Measurements from ENCODE around the gene CELSR1.

CELSR1 gene

DNA sequence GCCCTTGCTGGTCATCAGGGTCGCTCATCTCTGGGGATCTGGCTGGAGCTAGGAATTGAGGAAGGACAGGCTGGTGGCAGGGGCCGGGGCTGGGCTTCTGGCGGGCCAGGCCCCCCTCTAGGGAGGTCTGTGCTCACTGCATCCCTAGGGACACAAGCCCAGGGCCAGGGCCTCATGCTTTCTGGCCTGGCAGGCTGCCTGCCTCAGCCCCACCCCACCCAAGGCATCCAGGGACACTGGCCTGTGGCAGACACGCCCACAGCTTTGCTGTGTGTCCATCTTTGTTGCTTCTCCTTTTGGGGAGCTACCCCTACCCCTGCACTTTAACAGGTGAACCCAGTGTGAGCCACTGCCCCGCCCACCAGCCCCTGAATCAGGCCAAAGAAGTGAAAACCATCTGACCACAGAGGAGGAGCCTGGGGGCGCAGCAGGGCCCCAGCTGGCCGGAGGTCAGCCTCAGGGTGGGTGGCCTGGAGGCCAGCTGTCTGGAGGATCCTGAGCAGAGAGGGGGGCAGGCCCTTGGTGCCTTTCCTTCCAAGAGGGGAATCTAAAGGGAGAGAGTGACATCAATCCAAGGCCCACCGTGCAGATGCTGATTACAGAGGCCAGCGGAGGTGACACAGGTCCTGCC lies 26.8 kb upstream of the CELSR1 start:
- Histone ChIP-seq H3K9ac (ENCODE audit: low read depth, low read length, poor library complexity) (no peak overlapping the region), H2AFZ (ENCODE audit: low read length) (peak overlapping the region; percentile 91), H4K8ac (ENCODE audit: low read depth, low read length) (peak overlapping the region; percentile 70), H2BK15ac (ENCODE audit: low read length) (peak overlapping the region; percentile 97), H4K91ac (ENCODE audit: low read depth, low read length, poor library complexity) (no peak overlapping the region), H3K27ac (replicated peaks; ENCODE audit: low read length) (peak overlapping the region; percentile 22), H3K4me3 (ENCODE audit: low read length in 2 of 2) (no peak overlapping the region), H2AK5ac (ENCODE audit: low read depth, low read length) (peak overlapping the region; percentile 89), H3K14ac (ENCODE audit: low read length) (peak overlapping the region; percentile 61), H3K4me2 (ENCODE audit: insufficient read depth, low read length, poor library complexity, severe bottlenecking) (no peak overlapping the region), H2BK5ac (ENCODE audit: low read length) (no peak overlapping the region), H3K4me1 (ENCODE audit: control insufficient read depth in 2 of 2, insufficient read depth in 1 of 2, low read depth in 1 of 2, low read length in 2 of 2) (peaks cover 10 to 12% of the 10 kb centered on the region in 2 donors), H3K9me3 (replicated peaks in 1 of 2; ENCODE audit: control insufficient read depth in 2 of 2, insufficient read depth in 1 of 2, low read depth in 1 of 2, low read length in 2 of 2) (no peaks in the 10 kb centered on the region), H2BK120ac (ENCODE audit: low read depth, low read length) (no peak overlapping the region), H3K27me3 (ENCODE audit: control insufficient read depth in 3 of 3, insufficient read depth in 3 of 3, low read depth in 1 of 3, low read length in 3 of 3) (no peaks in the 10 kb centered on the region), H3K79me1 (ENCODE audit: low read depth, low read length) (peaks cover 1% of the 10 kb centered on the region), H2BK12ac (ENCODE audit: low read length) (no peak overlapping the region), H3K4ac (ENCODE audit: low read length) (no peak overlapping the region), H3K18ac (ENCODE audit: low read length) (peak overlapping the region; percentile 96), H3K36me3 (replicated peaks in 1 of 2; ENCODE audit: control insufficient read depth in 2 of 2, insufficient read depth in 2 of 2, low read length in 2 of 2) (no peaks in the 10 kb centered on the region), H3K23ac (ENCODE audit: low read depth, low read length, poor library complexity) (peak overlapping the region; percentile 3)
- WGBS, 2 donors (ENCODE audit: extremely low coverage in 2 of 2, insufficient read length in 2 of 2, insufficient replicate concordance in 1 of 2): no CpG with 5 or more reads among the region's 9 CpGs
- no peak for DNase-seq (ENCODE audit: low spot score)

DNA sequence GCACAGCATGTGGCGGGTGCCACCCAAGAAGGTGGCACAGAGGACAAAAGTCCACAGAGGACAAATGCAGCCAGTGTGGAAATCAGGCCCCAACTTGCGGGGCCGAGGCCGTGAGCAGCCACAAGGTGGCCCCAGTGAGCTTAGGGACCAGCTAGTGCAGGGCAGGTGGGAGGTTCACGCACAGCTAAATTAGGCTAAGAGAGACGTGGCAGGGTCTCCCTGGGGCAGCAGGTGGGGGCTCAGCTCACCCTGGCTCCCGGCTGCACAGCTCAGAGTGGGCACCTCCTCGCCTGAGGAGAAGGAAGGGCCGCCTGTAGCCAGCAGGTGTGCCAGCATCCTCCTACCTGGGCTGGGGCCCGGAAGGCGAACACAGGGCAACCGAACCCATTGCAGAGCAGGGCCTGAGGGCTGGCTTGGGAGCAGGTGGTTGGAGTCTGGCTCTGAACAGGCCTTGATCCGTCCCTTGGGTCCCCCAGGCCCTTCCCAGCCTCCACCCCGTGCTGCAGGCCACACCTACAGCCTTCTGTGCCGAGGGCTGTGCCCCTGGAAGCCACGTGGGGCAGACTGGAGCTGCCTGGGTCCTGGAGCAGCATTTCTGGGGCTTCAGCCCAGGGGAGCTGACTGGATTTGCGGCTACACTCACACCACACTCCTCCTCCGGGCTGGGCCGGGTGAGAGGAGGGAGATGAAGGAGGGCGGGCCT lies 26.1 kb upstream of the CELSR1 start:
- H3K18ac ChIP-seq (ENCODE audit: low read length): peak overlapping the region; percentile 96
- peak overlapping the region; percentile 91 for H2AFZ ChIP-seq (ENCODE audit: low read length)
- H3K9ac ChIP-seq (ENCODE audit: low read depth, low read length, poor library complexity): peak overlapping the region; percentile 70
- H3K27ac ChIP-seq (replicated peaks; ENCODE audit: low read length): peak overlapping the region; percentile 22
- DNase-seq (ENCODE audit: low spot score): no peak
- H4K91ac ChIP-seq (ENCODE audit: low read depth, low read length, poor library complexity): peak overlapping the region; percentile 43
- peak overlapping the region; percentile 40 for H3K4me2 ChIP-seq (ENCODE audit: insufficient read depth, low read length, poor library complexity, severe bottlenecking)
- H4K8ac ChIP-seq (ENCODE audit: low read depth, low read length): peak overlapping the region; percentile 96
- no peak overlapping the region for H2BK12ac ChIP-seq (ENCODE audit: low read length)
- WGBS, 2 donors (ENCODE audit: extremely low coverage in 2 of 2, insufficient read length in 2 of 2, insufficient replicate concordance in 1 of 2): no CpG with 5 or more reads among the region's 20 CpGs
- peaks cover 1% of the 10 kb centered on the region for H3K79me1 ChIP-seq (ENCODE audit: low read depth, low read length)
- peak overlapping the region; percentile 97 for H2BK15ac ChIP-seq (ENCODE audit: low read length)
- peak overlapping the region; percentile 56 for H3K14ac ChIP-seq (ENCODE audit: low read length)
- no peaks in the 10 kb centered on the region for H3K9me3 ChIP-seq (replicated peaks in 1 of 2; ENCODE audit: control insufficient read depth in 2 of 2, insufficient read depth in 1 of 2, low read depth in 1 of 2, low read length in 2 of 2)
- H3K23ac ChIP-seq (ENCODE audit: low read depth, low read length, poor library complexity): peak overlapping the region; percentile 3
- no peak overlapping the region for H2BK5ac ChIP-seq (ENCODE audit: low read length)
- H3K27me3 ChIP-seq (ENCODE audit: control insufficient read depth in 3 of 3, insufficient read depth in 3 of 3, low read depth in 1 of 3, low read length in 3 of 3): no peaks in the 10 kb centered on the region
- no peak overlapping the region for H3K4me3 ChIP-seq (ENCODE audit: low read length in 2 of 2)
- peak overlapping the region; percentile 93 for H3K4ac ChIP-seq (ENCODE audit: low read length)
- H2BK120ac ChIP-seq (ENCODE audit: low read depth, low read length): no peak overlapping the region
- peak overlapping the region; percentile 89 for H2AK5ac ChIP-seq (ENCODE audit: low read depth, low read length)
- H3K4me1 ChIP-seq (ENCODE audit: control insufficient read depth in 2 of 2, insufficient read depth in 1 of 2, low read depth in 1 of 2, low read length in 2 of 2): peaks cover 10 to 12% of the 10 kb centered on the region in 2 donors
- H3K36me3 ChIP-seq (replicated peaks in 1 of 2; ENCODE audit: control insufficient read depth in 2 of 2, insufficient read depth in 2 of 2, low read length in 2 of 2): no peaks in the 10 kb centered on the region

DNA sequence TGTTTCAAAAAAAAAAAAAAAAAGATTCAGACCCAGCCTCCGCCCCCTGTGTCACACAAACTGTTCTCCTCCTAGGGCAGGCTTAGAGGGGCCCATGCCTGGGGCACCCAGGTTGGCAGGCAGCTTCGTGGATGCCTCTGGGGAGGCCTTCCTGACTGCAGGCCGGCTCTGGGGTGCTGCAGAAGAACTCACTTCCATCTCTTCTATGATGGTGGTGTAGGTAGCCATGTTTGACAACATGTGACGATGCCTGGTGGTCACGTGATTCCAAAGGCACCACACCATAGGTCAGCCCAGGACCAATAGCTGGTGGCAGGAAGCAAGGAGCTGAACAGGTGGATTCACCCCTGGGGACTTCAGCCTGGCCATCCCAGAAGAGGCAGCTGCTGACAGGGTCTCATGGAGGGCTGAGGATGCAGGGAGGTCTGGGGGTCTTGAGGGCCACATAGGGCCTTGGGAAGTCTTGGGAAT lies 24.1 kb upstream of the CELSR1 start:
- WGBS, 2 donors (ENCODE audit: extremely low coverage in 2 of 2, insufficient read length in 2 of 2, insufficient replicate concordance in 1 of 2): no CpG with 5 or more reads among the region's 5 CpGs
- H2BK120ac ChIP-seq (ENCODE audit: low read depth, low read length): no peak overlapping the region

DNA sequence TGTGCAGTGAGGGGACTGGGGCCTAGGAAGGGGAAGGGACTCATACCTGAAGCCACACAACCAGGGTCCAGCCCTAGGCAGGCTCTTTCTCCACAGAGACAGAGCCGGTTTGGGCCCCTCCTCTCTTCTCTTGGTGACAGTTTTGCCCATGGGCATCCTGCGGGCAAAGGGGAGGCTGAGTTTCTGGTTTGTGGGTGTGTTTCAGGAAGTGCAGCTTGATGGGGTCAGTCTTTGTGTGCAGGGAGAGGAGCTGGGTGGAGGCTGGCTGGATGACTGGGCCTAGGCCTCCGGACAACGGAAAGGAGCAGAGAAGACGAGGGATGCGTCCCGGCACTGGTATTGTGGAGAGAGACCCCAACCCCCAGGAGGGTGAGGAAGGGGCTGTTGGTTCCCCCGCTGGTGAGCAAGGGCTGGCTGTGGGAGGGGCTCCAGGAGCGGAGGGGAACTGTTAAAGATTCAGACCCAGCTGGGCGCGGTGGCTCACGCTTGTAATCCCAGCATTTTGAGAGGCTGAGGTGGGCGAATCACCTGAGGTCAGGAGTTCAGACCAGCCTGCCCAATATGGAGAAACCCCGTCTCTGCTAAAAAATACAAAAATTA lies 23.4 kb upstream of the CELSR1 start:
- Histone ChIP-seq H3K18ac (ENCODE audit: low read length) (peak overlapping the region; percentile 64), H3K4me1 (ENCODE audit: control insufficient read depth in 2 of 2, insufficient read depth in 1 of 2, low read depth in 1 of 2, low read length in 2 of 2) (peaks cover 10 to 12% of the 10 kb centered on the region in 2 donors), H2BK15ac (ENCODE audit: low read length) (no peak overlapping the region), H2BK120ac (ENCODE audit: low read depth, low read length) (no peak overlapping the region), H3K9ac (ENCODE audit: low read depth, low read length, poor library complexity) (no peak overlapping the region), H3K23ac (ENCODE audit: low read depth, low read length, poor library complexity) (no peak overlapping the region), H3K4ac (ENCODE audit: low read length) (no peak overlapping the region), H3K4me2 (ENCODE audit: insufficient read depth, low read length, poor library complexity, severe bottlenecking) (no peak overlapping the region), H3K4me3 (ENCODE audit: low read length in 2 of 2) (no peak overlapping the region), H3K27ac (replicated peaks; ENCODE audit: low read length) (no peak overlapping the region), H3K14ac (ENCODE audit: low read length) (peak overlapping the region; percentile 38), H3K27me3 (ENCODE audit: control insufficient read depth in 3 of 3, insufficient read depth in 3 of 3, low read depth in 1 of 3, low read length in 3 of 3) (peaks cover 0 to 3% (median 0%) of the 10 kb centered on the region in 3 experiments), H4K8ac (ENCODE audit: low read depth, low read length) (no peak overlapping the region), H2AK5ac (ENCODE audit: low read depth, low read length) (peak overlapping the region; percentile 92), H3K79me1 (ENCODE audit: low read depth, low read length) (peaks cover 1% of the 10 kb centered on the region), H4K91ac (ENCODE audit: low read depth, low read length, poor library complexity) (no peak overlapping the region), H2BK5ac (ENCODE audit: low read length) (peak overlapping the region; percentile 39), H3K9me3 (replicated peaks in 1 of 2; ENCODE audit: control insufficient read depth in 2 of 2, insufficient read depth in 1 of 2, low read depth in 1 of 2, low read length in 2 of 2) (peaks cover 4 to 5% of the 10 kb centered on the region in 2 donors), H2AFZ (ENCODE audit: low read length) (peak overlapping the region; percentile 81), H3K36me3 (replicated peaks in 1 of 2; ENCODE audit: control insufficient read depth in 2 of 2, insufficient read depth in 2 of 2, low read length in 2 of 2) (no peaks in the 10 kb centered on the region), H2BK12ac (ENCODE audit: low read length) (no peak overlapping the region)
- no CpG with 5 or more reads among the region's 14 CpGs for WGBS, 2 donors (ENCODE audit: extremely low coverage in 2 of 2, insufficient read length in 2 of 2, insufficient replicate concordance in 1 of 2)
- no peak for DNase-seq (ENCODE audit: low spot score)

More for the DNA sequence above, 24.1 kb upstream of the CELSR1 start:
- Histone ChIP-seq H4K8ac (ENCODE audit: low read depth, low read length) (no peak overlapping the region), H3K4me2 (ENCODE audit: insufficient read depth, low read length, poor library complexity, severe bottlenecking) (peak overlapping the region; percentile 31), H3K4me1 (ENCODE audit: control insufficient read depth in 2 of 2, insufficient read depth in 1 of 2, low read depth in 1 of 2, low read length in 2 of 2) (peaks cover 10 to 12% of the 10 kb centered on the region in 2 donors), H2AK5ac (ENCODE audit: low read depth, low read length) (no peak overlapping the region), H2AFZ (ENCODE audit: low read length) (peak overlapping the region; percentile 81), H2BK12ac (ENCODE audit: low read length) (no peak overlapping the region), H4K91ac (ENCODE audit: low read depth, low read length, poor library complexity) (no peak overlapping the region), H3K4me3 (ENCODE audit: low read length in 2 of 2) (peak overlapping the region in 1 of 2 donors; percentile 33), H2BK5ac (ENCODE audit: low read length) (no peak overlapping the region), H3K9ac (ENCODE audit: low read depth, low read length, poor library complexity) (no peak overlapping the region), H3K36me3 (replicated peaks in 1 of 2; ENCODE audit: control insufficient read depth in 2 of 2, insufficient read depth in 2 of 2, low read length in 2 of 2) (no peaks in the 10 kb centered on the region), H3K14ac (ENCODE audit: low read length) (no peak overlapping the region), H3K18ac (ENCODE audit: low read length) (peak overlapping the region; percentile 52), H3K79me1 (ENCODE audit: low read depth, low read length) (peaks cover 1% of the 10 kb centered on the region), H3K27ac (replicated peaks; ENCODE audit: low read length) (no peak overlapping the region), H3K9me3 (replicated peaks in 1 of 2; ENCODE audit: control insufficient read depth in 2 of 2, insufficient read depth in 1 of 2, low read depth in 1 of 2, low read length in 2 of 2) (peaks cover 4 to 5% of the 10 kb centered on the region in 2 donors), H3K23ac (ENCODE audit: low read depth, low read length, poor library complexity) (no peak overlapping the region), H3K27me3 (ENCODE audit: control insufficient read depth in 3 of 3, insufficient read depth in 3 of 3, low read depth in 1 of 3, low read length in 3 of 3) (peaks cover 0 to 3% (median 0%) of the 10 kb centered on the region in 3 experiments), H2BK15ac (ENCODE audit: low read length) (no peak overlapping the region), H3K4ac (ENCODE audit: low read length) (no peak overlapping the region)
- DNase-seq (ENCODE audit: low spot score): no peak

All from neuronal stem cell (in vitro differentiated cells).